HG03457 (cell line): ENCODE data around the gene SLC27A3.
A peak's percentile ranks its signal among the peaks of the same experiment; 100 is the strongest.

Experiments
- ATAC-seq: cut with Tn5 transposase; IDR thresholded peaks from one replicate; pipeline ENCODE4 v1.9.1; 2021; ENCODE audit warnings: moderate number of reproducible peaks; ENCODE audit not compliant: unreplicated experiment

The SLC27A3 gene

GRCh38 chr1:153774780-153775457 lies at the start of gene SLC27A3:
Gene SLC27A3, plus strand, starts transcription at chr1:153775407. Its CDS starts 91 bp downstream, at chr1:153775498.
- no peak for ATAC-seq

GRCh38 chr1:153727463-153728304 lies 47.5 kb upstream of the SLC27A3 start, which contains the start of gene INTS3:
Gene INTS3, plus strand, starts transcription at chr1:153728050. Its CDS starts 585 bp downstream, at chr1:153728635.
- peak; percentile 91 for ATAC-seq

GRCh38 chr1:153728305-153729066 lies 46.7 kb upstream of the SLC27A3 start:
- peak; percentile 6 for ATAC-seq

DNA sequence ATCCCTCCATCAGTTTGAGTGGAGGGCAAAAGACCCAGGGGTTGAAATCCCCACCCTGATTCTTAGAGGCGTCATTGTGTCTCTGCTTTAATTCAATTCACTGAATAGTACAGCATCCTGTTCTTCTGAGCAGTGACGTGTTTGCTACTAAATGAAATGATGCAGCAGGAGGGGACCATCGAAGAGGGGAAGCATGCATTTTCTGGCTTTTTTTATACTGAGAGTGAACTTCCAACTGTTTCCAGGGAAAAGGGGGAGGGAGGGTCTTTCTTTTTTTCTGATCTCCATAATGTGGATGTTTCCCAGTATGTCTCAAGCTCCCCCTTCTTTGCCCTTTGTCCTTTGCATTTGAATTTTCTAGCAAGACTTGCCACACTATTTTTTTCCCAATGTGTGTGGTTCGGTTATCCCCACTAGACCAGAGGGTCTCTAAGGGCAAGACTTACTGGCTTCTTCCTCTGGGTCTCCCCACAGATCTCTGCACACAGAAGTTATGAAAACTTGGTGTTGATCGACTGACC lies 44.7 kb upstream of the SLC27A3 start:
- ATAC-seq: no peak

GRCh38 chr1:153733970-153734369 lies 41.2 kb upstream of the SLC27A3 start:
- ATAC-seq: no peak

DNA sequence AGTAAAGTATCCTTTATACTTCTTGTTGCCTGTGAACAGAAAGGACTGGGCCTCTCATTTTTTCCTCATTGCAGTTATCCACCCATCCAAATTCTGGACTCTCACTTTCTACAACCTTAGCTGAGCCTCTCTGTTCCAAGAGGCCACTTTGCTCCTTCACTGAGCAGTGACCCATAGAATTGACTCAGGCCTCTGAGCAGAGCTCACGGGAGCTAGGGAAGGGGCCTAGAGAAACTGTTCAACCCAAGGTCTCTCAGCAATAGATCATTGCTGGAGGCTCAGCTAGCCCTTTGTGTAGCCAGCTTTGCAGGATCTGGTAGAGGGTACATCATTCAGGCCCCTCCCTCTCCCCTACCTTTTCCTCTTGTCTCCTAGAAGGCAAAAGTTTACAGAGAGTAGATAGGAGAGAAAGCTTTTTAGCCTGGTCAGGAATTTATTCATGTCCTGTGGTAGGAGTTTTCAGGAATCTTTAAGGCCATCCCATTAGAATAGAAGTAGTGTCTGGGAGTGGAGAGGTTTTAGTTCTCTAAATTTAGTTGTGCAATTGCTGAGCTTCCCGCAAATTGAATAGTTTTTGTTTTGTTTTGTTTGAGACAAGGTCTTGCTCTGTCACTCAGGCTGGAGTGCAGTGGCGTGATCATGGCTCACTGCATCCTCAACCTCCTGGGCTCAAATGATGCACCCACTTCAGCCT lies 40.7 kb upstream of the SLC27A3 start:
- ATAC-seq: no peak

- ATAC-seq: no peak
These were observed 40.2 kb upstream of the SLC27A3 start for GRCh38 chr1:153735090-153735420.

- ATAC-seq: no peak
These were observed 33.2 kb upstream of the SLC27A3 start for GRCh38 chr1:153741986-153742385.

DNA sequence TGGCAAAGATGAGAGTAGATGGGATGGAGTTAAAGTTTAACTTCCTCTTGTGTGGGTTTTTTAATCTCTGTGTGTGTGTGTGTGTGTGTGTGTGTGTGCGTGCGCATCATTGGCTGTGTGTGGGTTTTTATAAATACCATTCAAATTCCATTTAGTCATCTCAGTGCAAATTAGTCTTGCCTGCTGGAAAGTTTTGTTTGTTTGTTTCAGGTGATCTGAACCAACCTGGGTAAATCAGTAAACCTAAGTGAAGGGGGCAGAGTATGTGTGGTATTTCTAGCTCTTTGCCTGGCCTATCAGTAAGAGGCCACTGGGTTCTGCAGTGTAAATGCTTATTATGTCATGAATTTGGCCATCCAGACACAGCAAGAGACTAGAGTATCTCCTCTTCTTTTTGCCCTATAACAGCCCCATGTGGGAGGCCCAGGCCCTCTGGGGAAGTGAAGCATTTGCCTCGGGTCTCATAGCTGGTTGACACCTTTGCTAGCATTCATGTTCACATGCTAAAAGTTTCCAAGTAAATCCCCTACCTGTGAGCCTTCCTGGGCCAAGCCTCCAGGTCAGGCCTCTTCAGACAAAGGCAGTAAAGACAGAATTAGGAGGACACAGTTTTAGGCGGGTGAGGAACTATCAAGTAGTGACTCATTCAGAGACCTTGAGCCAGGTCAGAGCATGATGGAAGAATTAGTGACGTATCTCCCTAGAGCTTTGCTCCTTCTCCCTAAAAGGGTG lies 32.6 kb upstream of the SLC27A3 start:
- ATAC-seq: peak; percentile 44

- ATAC-seq: no peak
These were observed 29.8 kb upstream of the SLC27A3 start for GRCh38 chr1:153745417-153745816.

DNA sequence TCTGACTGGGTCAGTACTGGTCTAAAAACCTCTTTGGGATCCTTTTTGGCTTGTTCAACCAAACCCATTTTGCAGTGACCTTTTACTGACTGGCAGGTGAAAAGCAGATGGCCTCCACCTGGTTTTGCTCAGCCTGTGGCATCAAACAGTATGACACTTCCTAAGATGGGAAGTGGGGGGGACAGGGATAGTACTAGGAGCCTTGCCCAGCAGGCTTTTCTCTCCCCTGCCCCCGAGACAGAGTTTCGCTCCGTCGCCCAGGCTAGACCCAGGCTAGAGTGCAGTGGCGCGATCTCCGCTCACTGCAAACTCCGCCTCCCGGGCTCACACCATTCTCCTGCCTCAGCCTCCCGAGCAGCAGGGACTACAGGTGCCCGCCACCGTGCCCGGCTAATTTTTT lies 29.0 kb upstream of the SLC27A3 start:
- ATAC-seq: no peak

DNA sequence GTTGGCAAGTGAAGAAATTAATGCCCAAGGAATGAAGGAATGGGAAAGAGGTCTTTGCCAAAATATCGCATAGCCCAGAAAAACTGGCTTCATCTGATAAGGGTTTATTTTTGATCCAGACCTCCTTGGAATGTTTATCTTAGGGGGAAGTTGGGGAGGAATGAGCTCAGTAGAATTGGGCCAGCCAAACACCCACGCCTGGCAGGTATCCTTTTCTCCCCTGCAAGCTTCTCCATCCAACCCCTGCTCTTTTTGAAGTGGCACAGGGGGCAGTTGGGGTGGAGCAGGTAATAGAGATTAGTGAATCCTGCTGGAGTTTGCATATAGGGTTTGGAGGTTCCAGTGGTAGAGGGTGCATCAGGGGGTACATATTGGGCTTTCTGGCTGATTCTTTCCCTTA lies 26.3 kb upstream of the SLC27A3 start:
- no peak for ATAC-seq

- peak; percentile 59 for ATAC-seq
These were observed 25.7 kb upstream of the SLC27A3 start for GRCh38 chr1:153749408-153750005.

DNA sequence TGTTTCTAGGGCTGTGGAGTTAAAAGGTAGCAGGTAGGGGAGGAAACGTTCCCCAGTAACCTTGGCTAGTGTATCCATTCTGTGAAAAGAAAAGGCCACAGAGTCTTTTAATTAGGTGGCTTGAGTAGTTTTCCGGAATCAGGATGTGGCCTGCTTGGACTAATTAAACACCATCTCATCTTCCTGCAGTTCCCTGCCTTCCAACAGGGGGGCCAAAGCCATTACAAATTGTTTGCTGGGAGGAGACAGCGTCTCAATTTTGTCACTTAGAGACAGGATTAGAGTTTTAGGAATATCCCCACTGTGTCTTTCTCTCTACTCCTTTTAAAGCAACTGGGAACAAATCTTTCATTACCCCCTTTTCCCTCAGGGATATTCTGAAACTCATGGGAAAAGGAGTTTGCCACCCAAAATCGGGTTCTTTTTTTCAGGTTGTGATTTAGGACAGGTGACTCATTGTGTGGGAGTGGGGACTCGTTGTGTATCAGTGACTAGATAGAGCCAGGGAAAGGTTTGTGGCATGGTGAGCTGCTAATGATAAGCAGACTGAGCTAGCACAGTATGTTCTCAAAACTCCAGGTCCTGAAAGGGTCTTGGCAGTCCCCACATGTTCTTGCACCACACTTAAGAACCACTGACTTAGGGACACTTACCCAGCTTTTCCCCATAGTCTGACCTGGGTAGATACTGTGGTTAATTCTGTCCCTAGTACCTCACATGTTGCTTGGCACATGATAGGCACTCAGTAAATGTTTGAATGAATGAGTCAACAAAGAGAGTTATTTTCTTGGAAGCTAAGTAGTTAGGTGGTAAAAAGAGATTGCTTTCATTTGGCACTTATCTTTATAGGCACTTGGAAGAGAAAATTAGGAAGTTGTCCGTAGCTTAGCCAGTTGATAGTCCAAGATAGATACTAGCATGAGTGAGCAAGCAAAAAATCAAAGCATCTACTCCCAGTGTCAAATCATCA lies 24.9 kb upstream of the SLC27A3 start:
- no peak for ATAC-seq

DNA sequence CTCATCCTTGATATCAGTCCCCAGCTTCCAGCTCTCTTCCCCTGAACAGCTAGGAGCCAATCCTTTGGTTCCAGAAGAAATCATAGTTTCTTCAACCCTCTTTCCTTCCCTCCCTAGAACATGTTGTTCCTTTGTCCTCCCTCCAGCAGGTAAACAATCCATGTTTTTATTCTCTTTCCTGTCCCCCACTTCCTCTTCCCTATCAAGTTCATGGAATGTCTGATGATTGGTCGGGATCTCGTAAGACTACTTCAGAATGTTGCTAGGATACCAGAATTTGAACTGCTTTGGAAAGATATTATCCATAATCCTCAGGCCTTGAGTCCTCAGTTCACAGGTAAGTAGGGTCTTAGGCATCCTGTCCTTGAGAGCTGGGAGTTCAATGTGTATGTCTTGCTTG lies 23.1 kb upstream of the SLC27A3 start:
- no peak for ATAC-seq

DNA sequence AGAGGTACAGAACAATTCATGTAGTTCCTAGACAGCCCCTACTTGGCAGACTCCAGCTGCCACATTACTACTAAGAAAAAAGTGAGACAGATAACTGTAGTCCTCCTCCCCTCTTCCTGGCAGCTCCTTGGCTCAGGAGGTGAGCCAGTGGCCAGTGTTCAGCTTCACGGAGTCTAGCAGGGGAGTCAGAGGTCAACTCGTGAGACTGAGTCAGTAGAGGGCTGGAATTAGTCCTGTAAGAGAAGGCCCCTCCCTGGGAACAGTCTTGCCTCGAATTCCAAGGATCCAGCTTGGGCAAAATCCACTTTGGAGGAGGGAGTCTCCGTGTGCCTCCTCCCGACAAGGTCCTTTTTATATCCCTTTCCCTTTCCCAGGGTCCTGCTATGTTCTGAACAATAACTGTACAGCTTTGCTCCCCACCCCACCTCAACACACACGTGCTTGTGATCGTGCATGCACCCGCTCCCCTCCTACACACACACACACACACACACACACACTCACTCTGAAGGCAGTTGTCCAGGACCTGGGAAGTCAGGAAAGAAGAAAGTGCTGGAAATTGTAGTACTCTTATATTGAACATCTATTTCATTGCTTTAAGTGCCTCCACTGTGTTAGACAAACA lies 22.5 kb upstream of the SLC27A3 start:
- ATAC-seq: no peak

GRCh38 chr1:153754266-153754665 lies 20.9 kb upstream of the SLC27A3 start:
- no peak for ATAC-seq

GRCh38 chr1:153760440-153760839 lies 14.8 kb upstream of the SLC27A3 start:
- ATAC-seq: no peak
